HFFc6 (cell line): ENCODE data around the gene INTS6. TPM values are rescaled to one million over a fixed set of nuclear protein-coding genes. Genes with fewer than 3 reads are reported as not detected.

Experiments
- DNase-seq: peaks from one replicate; pipeline ENCODE4 v3.0.0-alpha.2; 2018
- H3K27ac Mint-ChIP-seq: 2 replicates; pipeline ENCODE4 v1.8.0; 2020; ENCODE audit warnings: mild to moderate bottlenecking, mixed read lengths
- H3K27me3 Mint-ChIP-seq: 2 replicates; pipeline ENCODE4 v1.8.0; 2021; ENCODE audit warnings: mild to moderate bottlenecking, moderate library complexity, mixed read lengths; ENCODE audit not compliant: insufficient read depth
- H3K36me3 Mint-ChIP-seq: 2 replicates; pipeline ENCODE4 v1.8.0; 2021; ENCODE audit warnings: low read depth, mixed read lengths
- H3K4me1 Mint-ChIP-seq: 2 replicates; pipeline ENCODE4 v1.8.0; 2020; ENCODE audit warnings: low read depth, mixed read lengths
- H3K4me3 Mint-ChIP-seq: 2 replicates; pipeline ENCODE4 v1.8.0; 2020; ENCODE audit warnings: mild to moderate bottlenecking, moderate library complexity, mixed read lengths
- H3K9me3 Mint-ChIP-seq: 2 replicates; pipeline ENCODE4 v1.8.0; 2020; ENCODE audit warnings: mild to moderate bottlenecking, mixed read lengths
- total RNA-seq, 6 experiments: library from RNA; stranded (reverse); fragmentation: NEBNext Ultra II Directional; extraction: Animal tissue kit (Norgen Biotek cat#: 25700); gene quantifications; 2 replicates in 1 of 6; 3 replicates in 5 of 6; pipeline ENCODE4 v1.2.3, GENCODE V29; 2021
- TF ChIP-seq, protein P1 (sequence below): fragments of 200-600 bp; sonication (generic); IDR thresholded peaks from 2 replicates; pipeline ENCODE4 v1.5.0; 2021; ENCODE audit warnings: antibody characterized with exemption, mild to moderate bottlenecking

INTS6 gene
- total RNA-seq, 6 experiments from 2014 or later: 32.4 to 38.6 (median 33.5) TPM

DNA sequence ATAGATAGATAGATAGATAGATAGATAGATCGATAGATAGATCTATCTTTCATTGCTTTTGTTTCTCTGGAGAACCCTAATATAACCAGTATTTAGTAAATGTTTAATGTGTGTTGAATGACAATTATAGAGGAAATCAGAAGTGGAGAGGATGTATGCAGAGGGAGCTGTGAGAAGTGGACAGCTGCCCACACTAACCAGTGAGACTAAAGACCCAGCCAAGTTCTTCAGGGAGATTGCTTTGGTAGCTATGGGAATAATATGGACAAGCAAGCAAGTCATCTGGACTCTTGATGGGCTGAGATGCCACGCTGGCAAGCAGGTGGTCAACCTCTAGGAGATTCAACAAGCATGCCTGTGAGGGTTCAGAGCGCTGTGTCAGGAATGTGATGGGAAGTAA lies 14.9 kb upstream of the INTS6 start:
- Mint-ChIP-seq H3K9me3 (no peaks in the 10 kb centered on the region), H3K36me3 (no peaks in the 10 kb centered on the region), H3K4me1 (no peaks in the 10 kb centered on the region), H3K27me3 (no peaks in the 10 kb centered on the region; the same call in 1 of the 2 replicates), H3K4me3 (no peak overlapping the region), H3K27ac (no peak overlapping the region)
- no peak for DNase-seq
- TF ChIP-seq, protein P1, sequence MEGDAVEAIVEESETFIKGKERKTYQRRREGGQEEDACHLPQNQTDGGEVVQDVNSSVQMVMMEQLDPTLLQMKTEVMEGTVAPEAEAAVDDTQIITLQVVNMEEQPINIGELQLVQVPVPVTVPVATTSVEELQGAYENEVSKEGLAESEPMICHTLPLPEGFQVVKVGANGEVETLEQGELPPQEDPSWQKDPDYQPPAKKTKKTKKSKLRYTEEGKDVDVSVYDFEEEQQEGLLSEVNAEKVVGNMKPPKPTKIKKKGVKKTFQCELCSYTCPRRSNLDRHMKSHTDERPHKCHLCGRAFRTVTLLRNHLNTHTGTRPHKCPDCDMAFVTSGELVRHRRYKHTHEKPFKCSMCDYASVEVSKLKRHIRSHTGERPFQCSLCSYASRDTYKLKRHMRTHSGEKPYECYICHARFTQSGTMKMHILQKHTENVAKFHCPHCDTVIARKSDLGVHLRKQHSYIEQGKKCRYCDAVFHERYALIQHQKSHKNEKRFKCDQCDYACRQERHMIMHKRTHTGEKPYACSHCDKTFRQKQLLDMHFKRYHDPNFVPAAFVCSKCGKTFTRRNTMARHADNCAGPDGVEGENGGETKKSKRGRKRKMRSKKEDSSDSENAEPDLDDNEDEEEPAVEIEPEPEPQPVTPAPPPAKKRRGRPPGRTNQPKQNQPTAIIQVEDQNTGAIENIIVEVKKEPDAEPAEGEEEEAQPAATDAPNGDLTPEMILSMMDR: no peak

DNA sequence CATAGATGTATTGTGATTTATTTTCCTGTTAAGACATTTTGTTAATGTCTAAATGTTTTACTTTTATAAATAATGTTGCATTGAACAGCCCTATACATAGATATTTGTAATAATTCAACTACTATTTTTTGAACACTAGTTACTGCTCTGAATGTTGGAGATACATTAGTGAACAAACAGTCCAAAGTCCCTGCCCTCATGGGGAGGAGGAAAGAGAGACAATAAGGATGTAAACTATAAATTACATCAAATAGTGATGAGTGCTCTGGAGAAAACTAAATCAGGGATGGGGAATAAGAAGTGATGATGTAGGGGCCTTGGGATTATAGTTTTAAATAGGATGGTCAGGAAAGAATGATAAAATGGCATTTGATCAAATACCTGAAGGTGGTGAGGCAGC lies 12.3 kb upstream of the INTS6 start:
- no peak for DNase-seq
- Mint-ChIP-seq H3K36me3 (peaks cover 4% of the 10 kb centered on the region; the same call in 1 of the 2 replicates), H3K27ac (no peak overlapping the region), H3K9me3 (no peaks in the 10 kb centered on the region), H3K27me3 (no peaks in the 10 kb centered on the region; the same call in none of the 2 replicates), H3K4me3 (no peak overlapping the region), H3K4me1 (no peaks in the 10 kb centered on the region)
- TF ChIP-seq, protein P1: no peak

DNA sequence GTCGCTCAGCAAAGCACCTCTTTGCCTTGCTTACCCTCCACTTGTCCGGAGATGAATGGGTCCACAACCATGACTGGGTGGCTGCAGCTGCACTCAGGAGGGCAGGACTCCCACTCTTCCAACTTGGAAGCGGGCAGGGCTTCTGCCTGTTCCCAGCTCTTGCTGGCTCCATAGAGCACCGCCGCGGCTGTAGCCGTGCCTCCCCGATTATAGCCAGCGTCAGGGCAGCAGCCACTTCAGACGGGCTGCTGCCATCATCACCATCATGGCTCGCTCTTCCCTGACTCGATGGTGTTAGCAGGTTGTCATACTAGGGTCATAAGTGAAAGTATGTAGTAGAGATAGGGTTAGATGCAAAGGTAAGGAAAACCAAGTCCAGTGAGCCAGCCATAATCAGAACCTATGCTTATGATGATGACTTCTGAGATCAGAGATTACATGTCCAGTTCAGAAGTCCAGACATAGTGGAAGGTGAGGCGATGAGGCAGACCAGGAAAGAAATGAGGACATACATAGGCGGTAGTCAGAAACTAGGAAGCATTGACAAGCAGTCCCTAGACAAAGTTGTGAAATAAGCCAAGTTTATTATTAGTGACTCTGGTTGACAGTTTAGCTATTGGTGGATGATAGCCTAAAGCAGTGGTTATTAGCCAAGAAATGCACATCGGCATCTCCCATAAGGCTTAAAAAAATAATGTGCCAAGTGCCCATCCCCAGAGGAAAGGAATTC lies 4.4 kb upstream of the INTS6 start:
- Mint-ChIP-seq H3K36me3 (peaks cover 28% of the 10 kb centered on the region), H3K9me3 (peaks cover 3% of the 10 kb centered on the region; the same call in 1 of the 2 replicates), H3K4me3 (no peak overlapping the region), H3K4me1 (peaks cover 17% of the 10 kb centered on the region), H3K27me3 (peaks cover 1% of the 10 kb centered on the region; the same call in 1 of the 2 replicates), H3K27ac (no peak overlapping the region)
- no peak for DNase-seq
- TF ChIP-seq, protein P1: no peak

DNA sequence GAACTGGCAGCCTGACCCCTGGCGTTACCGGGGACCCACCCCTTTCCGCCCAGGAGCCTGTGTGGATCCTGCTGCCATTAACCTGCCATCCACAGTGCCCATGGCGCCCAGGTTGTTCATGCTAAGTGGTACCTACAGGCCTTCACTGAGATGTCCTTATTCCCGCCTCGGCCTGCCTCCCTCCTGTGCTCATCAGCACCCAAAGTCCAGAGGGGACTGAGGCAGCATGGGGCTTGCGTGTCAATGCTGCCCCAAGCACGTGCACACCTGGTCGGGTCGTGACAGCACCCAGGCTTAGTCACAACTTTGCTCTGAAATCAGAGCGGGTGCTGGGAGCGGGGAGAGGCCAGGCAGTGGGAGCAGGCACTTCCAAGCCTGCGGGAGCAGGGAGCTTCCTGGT lies 3.7 kb upstream of the INTS6 start:
- no peak for DNase-seq
- no peak overlapping the region for H3K4me3 Mint-ChIP-seq
- H3K9me3 Mint-ChIP-seq: peaks cover 3% of the 10 kb centered on the region; the same call in 1 of the 2 replicates
- H3K27ac Mint-ChIP-seq: no peak overlapping the region
- H3K4me1 Mint-ChIP-seq: peaks cover 17% of the 10 kb centered on the region
- peaks cover 28% of the 10 kb centered on the region for H3K36me3 Mint-ChIP-seq
- peaks cover 1% of the 10 kb centered on the region; the same call in 1 of the 2 replicates for H3K27me3 Mint-ChIP-seq
- TF ChIP-seq, protein P1: no peak

DNA sequence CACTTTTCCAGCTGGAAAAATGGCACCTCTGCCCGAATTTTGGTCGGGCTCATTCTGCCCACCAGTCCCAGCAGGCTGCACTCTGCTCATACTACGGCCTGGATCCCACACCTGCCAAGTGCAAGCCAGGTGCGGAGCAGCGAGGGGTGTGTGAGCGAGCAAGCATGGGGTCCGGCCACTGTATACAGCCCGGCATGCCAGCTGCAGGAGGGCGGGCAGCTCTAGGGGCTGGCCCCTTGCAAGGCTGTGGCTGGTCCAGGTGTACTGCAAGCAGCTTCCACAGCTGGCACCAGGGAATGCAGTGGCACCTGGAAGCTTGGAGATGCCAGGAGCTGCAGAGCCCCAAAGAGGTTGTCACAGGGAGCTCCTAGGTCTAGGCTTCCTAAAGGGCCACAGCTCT lies 2.7 kb upstream of the INTS6 start:
- no peak overlapping the region for H3K27ac Mint-ChIP-seq
- H3K4me3 Mint-ChIP-seq: no peak overlapping the region
- TF ChIP-seq, protein P1: no peak
- H3K9me3 Mint-ChIP-seq: peaks cover 3% of the 10 kb centered on the region; the same call in 1 of the 2 replicates
- H3K36me3 Mint-ChIP-seq: peaks cover 30% of the 10 kb centered on the region
- H3K27me3 Mint-ChIP-seq: peaks cover 1% of the 10 kb centered on the region; the same call in 1 of the 2 replicates
- no peak for DNase-seq
- H3K4me1 Mint-ChIP-seq: peaks cover 24% of the 10 kb centered on the region
